Body of pancreas (tissue), 4 donors: Measurements from ENCODE around the gene TBL1X.

Experiments used
- CTCF ChIP-seq, 7 experiments: fragments of 450-650 bp in 4 of 7; fragments of 200-600 bp in 3 of 7; sonication (generic) in 3 of 7; IDR thresholded peaks; one replicate each; pipeline ENCODE4 v1.5.1; 2016 to 2019; ENCODE audit warnings: antibody characterized with exemption in 7 of 7
- POLR2A ChIP-seq, 3 donors: fragments of 450-650 bp; IDR thresholded peaks; one replicate each; pipeline ENCODE4 v1.6.1; 2016; ENCODE audit warnings: antibody characterized with exemption in 3 of 3, mild to moderate bottlenecking in 2 of 3

GRCh38 chrX:9566150-9566621 is 101.3 kb downstream of the TBL1X start:
- TF ChIP-seq POLR2A (IDR thresholded peaks at IDR 0.05) = no peak
- no peak for TF ChIP-seq CTCF (IDR thresholded peaks at IDR 0.05)
